ENCODE measurements around the gene MAL.
"Not testable (repeated sequence)": the region's sequence is repeated elsewhere in the genome, so short reads cannot be mapped to it uniquely, and the experiment has no call there.

MAL gene

DNA sequence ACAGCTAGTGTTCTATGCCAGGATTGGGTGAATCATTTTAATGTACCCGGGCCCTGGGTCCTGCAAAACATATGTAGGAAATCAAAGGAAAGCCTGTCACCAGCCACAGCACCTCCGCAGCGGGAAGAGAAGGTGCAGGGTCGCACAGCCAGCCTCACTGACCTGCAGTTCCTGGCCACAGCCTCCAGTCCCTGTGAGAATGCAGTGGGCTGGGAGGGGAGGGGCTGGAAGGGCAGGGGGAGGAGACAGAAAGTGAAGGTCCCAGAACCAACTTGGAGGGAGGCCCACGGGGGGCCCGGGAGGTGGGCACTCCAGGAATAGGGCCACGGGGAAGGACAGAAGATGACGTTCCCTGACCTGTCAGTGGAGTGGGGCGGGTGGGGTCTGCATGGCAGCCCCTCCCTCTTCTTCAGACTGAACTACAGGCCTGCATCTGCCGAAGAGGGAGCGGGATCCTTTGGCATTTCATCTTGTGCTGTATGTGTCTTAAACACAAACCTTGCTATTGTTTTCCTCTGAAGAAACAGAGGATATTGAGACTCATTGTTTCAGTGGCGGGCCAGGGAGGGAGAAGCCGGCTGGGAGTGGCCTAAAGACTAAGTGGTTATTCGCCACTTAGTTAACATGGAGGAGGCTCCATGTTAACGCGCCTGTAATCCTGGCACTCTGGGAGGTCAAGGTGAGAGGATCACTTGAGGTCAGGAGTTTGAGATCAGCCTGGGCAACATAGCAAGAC, 7.5 kb downstream of the MAL start:
- DNase-seq (ENCODE audit: low read depth in 2 of 2) = no peak

DNA sequence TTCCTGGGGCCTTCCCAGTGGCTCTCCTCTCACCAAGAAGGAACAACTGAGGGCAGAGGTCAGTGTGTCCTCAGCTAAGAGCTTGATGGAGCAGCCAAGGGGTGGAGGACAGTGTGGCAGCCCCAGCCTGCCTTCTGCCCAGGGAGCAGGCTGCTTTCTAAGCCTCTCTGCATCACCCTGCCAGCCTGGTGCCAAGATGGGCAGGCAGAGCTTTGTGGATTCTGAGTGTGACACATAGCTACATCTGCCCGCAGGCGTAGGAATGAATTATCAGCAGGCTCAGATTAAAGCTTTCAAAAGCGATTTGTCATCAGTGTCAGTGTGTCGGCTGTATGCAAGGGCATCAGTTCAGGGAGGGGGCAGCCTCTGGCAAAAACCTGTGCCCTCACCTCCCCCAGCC, 8.7 kb downstream of the MAL start:
- DNase-seq (ENCODE audit: low read depth in 2 of 2) = no peak

DNA sequence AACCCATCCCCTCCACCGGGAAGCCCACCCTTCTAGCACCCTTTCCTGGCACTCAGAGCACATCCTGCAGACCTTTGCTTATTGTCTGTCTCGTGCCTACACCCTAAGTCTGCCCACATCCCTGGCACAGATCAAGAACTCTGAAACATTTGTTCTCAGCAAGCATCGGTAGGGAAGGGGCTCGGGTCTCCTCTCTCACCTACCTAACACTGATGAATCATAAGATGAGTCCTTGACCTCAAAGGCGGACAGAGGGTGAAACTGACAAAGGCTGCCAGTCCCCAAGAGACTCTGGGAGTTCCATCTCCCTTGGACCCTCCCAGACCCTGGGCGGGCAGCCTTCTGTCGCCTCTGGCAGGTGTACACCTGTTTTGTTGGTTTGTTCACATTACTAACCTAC, 9.3 kb downstream of the MAL start:
- DNase-seq (ENCODE audit: low read depth in 2 of 2) = no peak

DNA sequence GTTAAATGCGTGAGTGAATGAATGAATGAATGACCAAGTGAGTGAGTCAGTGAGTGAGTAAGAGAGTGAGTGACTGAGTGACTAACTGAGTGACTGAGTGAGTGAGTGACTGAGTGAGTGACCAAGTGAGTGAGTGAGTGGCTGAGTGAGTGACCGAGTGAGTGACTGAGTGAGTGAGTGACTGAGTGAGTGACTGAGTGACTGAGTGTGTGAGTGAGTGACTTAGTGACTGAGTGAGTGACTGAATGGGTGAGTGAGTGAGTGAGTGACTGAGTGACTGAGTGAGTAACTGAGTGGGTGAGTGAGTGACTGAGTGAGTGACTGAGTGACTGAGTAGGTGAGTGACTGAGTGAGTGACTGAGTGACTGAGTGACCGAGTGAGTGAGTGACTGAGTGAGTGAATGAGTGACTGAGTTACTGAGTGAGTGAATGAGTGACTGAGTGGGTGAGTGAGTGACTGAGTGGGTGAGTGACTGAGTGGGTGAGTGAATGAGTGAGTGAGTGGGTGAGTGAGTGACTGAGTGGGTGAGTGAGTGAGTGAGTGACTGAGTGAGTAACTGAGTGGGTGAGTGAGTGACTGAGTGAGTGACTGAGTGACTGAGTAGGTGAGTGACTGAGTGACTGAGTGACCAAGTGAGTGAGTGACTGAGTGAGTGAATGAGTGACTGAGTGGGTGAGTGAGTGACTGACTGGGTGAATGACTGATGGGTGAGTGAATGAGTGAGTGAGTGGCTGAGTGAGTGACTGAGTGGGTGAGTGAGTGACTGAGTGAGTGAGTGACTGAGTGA, 11.3 kb downstream of the MAL start:
- DNase-seq (ENCODE audit: low read depth in 2 of 2) = no peak

DNA sequence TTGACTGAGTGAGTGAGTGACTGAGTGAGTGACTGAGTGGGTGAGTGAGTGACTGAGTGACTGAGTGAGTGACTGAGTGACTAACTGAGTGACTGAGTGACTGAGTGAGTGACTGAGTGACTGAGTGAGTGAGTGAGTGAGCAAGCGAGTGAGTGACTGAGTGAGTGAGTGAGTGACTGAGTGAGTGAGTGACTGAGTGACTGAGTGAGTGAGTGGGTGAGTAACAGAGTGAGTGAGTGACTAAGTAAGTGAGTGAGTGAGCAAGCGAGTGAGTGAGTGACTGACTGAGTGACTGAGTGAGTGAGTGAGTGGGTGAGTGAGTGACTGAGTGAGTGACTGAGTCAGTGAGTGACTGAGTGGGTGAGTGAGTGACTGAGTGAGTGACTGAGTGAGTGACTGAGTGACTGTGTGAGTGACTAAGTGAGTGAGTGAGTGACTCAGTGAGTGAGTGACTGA, 11.9 kb downstream of the MAL start:
- DNase-seq (ENCODE audit: low read depth in 2 of 2) = no peak

DNA sequence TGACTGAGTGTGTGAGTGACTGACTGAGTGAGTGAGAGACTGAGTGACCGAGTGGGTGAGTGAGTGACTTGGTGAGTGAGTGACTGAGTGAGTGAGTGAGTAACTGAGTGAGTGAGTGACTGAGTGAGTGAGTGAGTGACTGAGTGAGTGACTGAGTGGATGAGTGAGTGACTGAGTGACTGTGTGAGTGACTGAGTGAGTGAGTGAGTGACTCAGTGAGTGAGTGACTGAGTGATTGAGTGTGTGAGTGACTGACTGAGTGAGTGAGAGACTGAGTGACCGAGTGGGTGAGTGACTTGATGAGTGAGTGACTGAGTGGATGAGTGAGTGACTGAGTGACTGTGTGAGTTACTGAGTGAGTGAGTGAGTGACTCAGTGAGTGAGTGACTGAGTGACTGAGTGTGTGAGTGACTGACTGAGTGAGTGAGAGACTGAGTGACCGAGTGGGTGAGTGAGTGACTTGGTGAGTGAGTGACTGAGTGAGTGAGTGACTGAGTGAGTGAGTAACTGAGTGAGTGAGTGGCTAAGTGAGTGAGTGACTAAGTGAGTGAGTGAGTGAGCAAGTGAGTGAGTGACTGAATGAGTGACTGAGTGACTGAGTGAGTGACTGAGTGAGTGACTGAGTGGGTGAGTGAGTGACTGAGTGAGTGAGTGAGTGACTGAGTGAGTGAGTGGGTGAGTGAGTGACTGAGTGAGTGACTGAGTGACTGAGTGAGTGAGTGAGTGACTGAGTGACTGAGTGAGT, 12.5 kb downstream of the MAL start:
- DNase-seq (ENCODE audit: low read depth in 2 of 2) = not testable (repeated sequence)

DNA sequence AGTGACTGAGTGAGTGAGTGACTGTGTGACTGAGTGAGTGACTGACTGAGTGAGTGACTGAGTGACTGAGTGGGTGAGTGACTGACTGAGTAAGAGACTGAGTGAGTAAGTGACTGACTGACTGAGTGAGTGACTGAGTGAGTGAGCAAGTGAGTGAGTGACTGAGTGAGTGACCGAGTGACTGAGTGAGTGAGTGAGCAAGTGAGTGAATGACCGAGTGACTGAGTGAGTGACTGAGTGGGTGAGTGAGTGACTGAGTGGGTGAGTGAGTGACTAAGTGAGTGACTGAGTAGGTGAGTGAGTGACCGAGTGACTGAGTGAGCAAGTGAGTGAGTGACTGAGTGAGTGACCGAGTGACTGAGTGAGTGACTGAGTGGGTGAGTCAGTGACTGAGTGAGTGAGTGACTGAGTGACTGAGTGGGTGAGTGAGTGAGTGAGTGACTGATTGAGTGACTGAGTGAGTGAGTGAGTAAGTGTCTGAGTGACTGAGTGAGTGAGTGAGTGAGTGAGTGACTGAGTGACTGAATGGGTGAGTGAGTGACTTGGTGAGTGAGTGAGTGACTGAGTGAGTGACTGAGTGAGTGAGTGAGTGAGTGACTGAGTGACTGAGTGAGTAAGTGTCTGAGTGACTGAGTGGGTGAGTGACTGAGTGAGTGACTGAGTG, 13.3 kb downstream of the MAL start:
- no peak for DNase-seq (ENCODE audit: low read depth in 2 of 2)

DNA sequence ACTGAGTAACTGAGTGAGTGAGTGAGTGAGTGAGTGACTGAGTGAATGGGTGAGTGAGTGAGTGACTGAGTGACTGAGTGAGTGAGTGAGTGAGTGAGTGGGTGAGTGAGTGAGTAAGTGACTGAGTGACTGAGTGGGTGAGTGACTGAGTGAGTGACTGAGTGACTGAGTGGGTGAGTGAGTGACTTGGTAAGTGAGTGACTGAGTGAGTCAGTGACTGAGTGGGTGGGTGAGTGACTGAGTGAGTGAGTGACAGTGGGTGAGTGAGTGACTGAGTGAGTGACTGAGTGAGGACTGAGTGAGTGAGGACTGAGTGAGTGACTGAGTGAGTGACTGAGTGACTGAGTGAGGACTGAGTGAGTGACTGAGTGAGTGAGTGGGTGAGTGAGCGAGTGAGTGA, 13.9 kb downstream of the MAL start:
- peak in 1 of 2 donors; percentile 47 for DNase-seq (ENCODE audit: low read depth in 2 of 2)

DNA sequence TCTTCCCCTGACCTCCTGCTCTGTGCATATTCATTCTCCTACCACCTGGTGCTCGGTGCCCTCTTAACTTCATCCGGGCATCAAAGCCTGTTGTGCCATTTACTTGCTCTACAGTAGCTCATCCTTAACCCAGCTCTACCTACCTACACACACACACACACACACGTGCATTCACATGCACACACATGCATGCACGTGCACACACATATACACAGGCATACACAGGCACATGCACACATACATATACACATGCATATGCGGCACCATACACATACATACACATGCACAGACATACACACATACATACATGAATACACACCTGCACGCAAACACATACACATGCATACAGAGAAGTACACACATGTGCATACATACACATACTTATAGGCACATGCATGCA, 14.5 kb downstream of the MAL start:
- no peak for DNase-seq (ENCODE audit: low read depth in 2 of 2)

DNA sequence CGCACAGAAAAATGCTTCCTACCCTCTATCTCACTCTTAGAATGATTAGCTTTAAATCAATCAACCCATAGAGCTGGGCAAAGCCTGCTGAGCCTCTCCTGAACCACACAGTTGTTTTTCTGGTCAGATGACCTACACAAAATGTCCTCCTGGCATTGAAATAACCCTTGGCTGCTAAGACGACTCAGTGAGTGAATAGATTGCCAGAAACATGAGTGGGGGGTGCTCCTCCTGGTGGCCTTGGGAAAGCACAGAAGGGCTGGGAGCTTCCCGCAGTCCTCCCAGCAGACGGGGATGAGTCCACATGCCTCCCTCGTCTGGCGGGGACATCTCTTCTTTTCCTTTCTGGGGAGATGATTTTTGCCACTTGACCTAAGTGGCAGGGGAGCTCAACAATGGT, 14.9 kb downstream of the MAL start:
- DNase-seq (ENCODE audit: low read depth in 2 of 2) = no peak

DNA sequence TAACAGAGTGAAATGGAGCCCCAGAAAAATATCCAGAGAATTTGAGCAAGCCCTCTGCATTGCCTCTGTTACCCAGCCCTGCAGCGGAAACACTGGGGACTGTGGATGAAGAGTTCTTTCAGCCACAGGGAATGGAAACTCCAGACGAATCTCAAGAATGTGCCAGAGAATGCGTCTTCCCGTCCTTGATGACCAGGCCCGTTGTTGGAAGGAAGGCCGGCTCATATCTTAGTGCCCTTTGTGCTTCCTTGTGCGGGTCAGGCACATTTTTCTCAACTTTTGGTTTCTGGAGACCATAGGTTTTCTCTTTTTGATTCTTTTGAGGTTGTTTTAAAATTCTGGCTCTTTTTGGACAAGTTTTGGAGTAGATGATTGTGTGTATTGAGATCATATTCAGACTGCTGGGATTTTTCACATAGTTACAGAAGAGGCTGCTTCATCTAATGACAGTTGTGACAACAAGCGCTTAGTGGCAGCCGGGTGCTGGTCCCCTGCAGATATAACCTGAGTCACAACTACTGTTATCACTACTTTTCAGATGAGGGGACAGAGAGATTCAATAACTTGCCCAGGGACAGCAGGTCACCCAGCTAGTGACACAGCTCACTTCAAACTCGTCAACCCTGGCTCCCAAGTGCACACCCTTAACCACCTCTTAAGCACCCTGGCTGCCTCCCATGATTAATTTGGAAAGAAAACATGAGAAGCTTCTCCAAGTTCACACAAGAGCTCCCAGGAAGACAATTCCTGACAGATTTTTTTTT, 15.7 kb downstream of the MAL start:
- no peak for DNase-seq (ENCODE audit: low read depth in 2 of 2)

DNA sequence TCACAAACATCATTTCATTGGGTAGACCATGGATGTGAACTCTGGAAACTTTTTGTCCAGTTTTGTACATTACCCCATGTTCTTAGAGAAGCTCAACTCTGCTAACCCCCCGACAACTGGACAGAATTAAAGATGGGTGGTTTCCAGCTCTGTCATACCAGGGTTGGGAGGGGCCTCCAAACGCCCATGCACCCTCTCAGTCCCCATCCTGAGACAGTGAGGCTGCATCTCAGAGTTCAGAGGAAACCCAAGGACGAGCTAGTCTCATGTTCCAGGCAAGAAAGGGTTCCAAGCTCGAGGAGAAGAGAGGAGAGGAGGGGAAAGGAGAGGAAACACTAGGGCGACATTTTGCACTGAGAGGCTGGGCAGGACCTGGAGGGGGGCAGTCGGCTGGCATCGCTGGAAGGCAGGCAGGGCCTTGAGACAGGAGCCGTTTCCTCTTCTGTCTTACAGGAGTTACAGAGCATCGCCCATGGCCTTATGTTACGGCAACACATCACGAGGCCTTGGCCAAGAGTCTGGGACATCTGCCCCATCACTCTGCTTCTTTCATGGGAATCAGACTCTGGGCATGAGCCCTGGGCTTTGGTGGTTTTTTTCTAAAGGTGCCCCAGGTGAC, 16.4 kb downstream of the MAL start:
- no peak for DNase-seq (ENCODE audit: low read depth in 2 of 2)

DNA sequence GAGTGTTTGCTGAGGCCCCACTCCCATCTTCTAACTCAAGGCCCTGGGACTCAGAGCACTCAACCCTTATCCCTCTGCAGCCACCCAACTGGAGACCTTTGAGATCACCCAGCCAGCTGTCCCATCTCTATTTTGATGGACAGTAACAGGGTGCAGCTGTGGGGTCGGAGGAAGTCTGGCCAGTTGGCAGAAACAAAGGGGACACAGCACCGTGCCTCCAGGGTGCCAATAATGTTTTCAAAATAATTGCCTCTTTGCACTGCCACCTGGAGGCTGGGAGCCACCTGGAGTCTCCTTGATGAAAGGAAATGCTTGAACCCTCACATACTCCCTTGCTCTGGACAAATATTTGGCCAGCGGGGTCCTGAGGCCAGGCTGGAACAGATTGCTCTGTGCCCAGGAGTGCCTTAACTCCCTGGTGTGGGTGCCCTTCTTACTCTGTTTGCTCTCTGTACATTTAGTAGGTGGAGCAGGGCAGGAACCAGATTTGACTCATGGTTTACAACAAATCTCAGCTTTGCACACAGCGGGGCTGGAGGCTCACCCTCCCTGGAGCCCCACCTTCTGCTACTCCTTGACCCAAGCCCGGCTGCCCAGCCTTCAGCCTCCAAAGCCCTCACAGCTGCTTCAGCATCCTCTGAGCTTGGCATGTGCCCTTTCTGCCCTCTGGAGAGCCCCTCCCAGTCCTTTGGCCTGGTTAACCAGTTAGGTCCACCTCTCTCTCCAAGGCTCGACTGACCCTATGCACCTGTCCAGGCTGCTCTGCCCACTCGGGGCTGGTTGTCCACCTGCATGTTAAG, 17.2 kb downstream of the MAL start:
- no peak for DNase-seq (ENCODE audit: low read depth in 2 of 2)

DNA sequence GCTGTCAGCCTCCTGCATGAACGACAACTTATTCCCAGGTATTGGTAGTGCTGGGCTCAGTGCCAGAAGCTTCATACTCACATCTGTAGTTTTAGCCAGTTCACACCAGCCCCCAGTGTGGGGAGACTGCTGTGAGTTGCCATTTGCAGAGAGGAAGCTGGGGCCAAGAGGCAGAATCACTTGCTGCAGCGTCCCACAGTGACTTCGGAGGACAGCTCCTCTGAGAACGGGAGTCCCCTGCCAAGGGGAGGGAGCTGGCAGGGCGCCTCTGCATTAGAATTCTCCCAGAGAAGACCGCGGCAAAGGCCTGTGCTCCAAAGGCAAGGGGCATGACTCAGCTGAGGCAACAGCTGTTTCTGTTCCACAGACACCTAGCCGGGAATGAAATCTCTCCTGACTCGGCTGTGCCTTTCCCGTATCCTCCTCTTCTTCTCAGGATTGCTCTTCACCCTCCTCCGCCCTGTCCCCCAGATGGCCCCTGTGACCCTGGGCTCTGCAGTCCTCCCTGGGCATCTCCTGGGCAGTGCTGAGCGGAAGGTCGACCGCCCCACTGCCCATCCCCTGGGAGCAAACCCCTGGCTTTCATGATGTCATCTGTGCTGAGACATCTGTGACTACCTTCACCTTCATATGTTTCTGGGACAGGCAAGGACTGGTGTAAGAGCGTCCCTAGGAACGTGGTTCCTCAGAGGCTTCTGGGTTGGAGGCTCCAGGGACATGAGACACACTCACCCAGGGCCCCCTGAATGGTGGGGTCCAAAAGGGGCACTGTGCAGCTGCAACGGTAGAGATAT, 18.0 kb downstream of the MAL start:
- no peak for DNase-seq (ENCODE audit: low read depth in 2 of 2)

DNA sequence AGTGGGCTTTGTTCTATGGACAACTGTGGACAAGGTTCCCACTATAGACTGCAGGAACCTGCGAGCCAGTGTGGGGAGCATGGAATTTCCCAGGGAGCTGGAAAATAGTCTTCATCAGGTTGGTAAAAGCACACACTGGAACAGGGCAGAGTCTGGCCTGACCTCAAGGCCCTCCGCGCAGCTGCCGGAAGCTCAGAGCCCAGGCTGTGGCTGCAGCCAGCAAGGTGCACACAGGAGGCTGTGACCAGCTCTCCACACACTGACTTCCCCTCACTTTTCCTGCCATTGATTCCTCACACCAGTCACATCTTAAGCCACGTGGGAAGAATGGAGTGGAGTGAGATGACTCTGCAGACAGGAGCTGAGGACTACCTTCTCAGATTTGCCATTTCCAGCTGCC, 19.1 kb downstream of the MAL start:
- DNase-seq (ENCODE audit: low read depth in 2 of 2) = no peak

DNA sequence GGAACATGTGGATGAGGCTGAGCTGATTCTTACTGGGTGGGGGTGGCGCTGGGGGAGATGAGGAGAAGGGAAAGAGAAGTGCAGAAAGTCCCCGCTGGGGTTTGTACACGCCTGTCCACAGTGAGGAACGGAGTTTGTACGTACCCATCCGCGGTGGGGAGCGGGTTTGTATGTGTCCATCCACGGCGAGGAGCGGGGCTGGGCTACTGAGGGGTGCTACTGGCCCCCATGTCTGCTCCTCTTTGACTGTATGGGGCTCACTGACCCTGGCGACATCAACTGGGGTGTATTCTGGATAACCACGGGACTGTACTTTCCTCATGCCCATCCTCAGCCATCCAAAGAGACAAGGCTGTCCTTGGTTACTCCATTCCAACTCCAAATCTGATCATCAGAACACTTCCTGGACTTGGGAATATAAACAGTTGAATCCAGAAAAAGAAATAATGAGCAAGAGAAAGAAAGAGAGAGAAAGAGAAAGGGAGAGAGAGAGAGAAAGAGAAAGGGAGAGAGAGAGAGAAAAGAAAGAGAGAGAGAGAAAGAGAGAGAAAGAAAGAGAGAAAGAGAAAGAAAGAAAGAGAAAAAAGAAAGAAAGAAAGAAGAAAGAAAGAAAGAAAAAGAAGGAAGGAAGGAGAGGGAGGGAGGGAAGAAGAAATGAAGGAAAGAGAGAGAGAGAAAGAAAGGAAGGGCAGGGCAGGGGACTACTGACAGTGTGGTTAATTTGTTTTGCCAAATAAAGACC, 21.0 kb downstream of the MAL start:
- no peak for DNase-seq (ENCODE audit: low read depth in 2 of 2)

DNA sequence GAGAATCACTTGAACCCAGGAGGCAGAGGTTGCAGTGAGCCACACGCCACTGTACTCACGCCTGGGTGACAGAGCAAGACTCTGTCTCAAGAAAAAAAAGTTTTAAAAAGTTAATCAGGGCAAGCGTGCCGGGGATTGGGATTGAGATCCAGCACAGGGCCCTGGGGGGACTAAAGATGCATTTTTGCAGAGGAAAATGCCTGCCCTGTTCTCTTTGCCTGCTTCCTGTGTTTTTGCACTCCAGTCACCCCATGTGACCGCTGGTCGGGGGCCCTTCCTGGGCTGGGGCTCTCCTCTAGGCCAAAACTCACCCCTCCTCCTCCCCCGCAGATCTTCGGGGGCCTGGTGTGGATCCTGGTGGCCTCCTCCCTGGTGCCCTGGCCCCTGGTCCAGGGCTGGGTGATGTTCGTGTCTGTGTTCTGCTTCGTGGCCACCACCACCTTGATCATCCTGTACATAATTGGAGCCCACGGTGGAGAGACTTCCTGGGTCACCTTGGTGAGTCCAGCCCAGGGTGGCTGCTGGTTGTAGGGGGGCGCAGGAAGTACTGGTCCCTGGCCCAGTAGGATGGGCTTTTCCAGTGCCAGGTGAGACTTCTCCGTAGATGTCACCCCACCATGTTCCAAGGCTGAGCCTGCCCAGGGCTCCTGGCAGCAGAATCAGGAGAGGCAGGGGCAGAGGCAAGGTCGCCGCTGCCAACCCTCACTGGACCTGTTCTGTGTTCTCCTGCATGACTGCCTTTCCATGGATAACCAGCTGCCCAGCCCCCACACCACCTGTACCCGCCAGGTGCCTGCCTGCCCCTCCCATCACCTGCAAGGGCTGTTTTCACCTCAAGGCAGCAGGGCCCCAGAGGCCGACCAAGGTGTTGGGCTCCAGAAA, 22.4 kb downstream of the MAL start:
- DNase-seq (ENCODE audit: low read depth in 2 of 2) = no peak

Data from stimulated activated CD8-positive, alpha-beta memory T cell treated with anti-CD3 and anti-CD28 coated beads, Interleukin-7, amount 100 ng/mL, for 4 hours (primary cell).